GM19467 (cell line): ENCODE data around the gene PLEKHA6.

Source experiments
- ATAC-seq: cut with Tn5 transposase; IDR thresholded peaks from one replicate; pipeline ENCODE4 v1.9.1; 2021; ENCODE audit warnings: mild to moderate bottlenecking, moderate library complexity; ENCODE audit not compliant: unreplicated experiment

The PLEKHA6 gene

DNA sequence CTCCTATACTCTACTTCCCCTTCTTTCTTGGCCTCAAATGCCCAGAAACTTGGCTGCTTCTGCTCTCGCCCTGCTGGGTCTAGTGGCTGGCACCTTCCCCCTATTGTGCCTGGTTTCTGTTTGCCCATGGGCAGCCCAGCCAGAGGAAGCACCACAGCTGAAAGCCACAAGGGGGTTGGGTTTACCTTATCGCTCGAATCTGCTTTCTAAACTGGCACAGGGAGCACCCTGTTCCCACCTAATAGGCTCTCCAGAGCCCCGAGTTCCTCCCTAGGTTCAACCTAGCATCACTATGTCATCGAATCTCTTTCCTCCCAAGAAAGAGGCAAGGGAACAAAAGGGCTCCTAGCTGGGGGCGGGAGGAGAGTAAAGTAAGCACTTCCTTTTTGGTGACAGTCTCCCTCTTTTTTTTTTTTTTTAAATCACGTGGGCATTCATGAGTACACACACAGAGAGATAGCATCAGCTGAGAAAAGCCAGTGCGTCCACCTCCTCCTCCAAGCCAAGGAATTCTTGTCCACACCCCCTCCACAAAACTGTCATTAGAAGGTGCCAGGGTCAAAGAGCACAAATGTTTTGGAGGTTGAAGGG, 72.8 kb downstream of the PLEKHA6 start:
- no peak for ATAC-seq

DNA sequence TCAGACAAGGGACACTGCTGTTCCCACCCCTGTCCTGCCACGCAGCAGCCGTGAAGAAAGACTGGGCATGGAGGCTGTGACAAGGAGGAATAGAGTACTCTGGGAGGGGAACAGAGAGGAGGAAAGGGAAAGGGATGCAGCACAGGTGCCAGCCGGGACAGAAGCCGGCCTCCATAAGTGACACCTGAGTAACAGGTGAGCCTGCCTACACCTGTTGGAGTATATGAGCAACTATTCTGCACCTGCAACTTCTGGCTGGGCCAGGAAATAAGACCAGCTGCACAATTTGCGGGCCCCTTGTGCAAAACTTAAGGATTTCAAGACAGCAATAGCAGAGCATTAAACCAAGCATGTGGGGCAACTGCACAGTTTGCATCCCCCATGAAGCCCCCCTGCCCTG, 73.4 kb downstream of the PLEKHA6 start:
- no peak for ATAC-seq

DNA sequence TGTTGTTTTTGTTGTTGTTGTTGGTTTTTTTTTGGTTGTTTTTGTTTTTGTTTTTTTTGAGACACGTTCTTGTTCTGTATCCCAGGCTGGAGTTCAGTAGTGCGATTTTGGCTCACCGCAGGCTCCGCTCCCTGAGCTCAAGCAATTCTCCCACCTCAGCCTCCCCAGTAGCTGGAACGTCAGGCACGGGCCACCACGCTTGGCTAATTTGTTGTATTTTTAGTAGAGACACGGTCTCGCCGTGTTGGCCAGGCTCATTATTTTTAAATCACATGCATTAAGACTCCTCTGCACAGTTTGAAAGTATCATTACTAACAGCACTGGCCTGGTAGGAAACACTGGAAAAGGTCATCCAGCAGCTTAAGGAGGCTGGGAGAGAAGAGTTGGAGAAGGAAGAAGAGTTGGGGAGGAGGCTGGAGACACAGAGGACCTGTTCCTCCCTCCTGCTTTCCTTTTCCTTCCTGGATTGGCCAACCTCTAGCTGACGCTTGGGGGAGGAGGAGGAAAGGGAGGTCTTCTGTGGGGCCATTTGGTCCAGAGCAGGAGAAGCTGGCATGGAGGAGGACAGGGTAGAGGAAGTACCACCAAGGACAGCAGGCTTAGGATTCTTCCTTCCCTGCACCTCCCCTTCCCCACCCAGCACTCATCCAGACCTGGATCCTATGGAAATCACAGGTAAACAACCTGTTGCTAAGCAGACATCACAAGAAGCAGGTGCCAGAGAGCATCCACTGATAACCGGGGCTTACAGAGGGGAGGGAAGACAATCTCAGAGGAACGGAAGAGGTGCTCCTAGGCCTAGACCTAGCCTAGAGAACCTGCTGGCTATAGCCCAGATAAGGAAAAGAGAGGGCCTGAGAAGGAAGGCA, 74.1 kb downstream of the PLEKHA6 start:
- ATAC-seq, result no peak

DNA sequence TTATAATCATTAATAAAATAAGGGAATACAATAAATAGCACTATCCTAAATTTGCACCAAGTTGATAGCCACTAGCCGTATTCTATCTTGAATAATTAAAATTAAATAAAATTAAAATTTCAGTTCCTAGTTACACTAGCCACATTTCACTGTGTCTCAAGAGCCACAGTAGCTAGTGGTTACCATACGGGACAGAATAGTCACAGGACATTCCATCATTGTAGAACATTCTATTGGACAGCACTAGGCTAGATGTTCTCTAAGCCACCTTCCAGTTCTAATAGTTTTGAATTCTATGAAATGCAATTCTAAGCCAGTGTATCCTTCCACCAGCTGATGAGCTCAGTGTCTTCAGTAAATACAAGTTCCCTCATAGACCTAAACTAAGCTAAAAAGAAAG, 74.8 kb downstream of the PLEKHA6 start:
- no peak for ATAC-seq

DNA sequence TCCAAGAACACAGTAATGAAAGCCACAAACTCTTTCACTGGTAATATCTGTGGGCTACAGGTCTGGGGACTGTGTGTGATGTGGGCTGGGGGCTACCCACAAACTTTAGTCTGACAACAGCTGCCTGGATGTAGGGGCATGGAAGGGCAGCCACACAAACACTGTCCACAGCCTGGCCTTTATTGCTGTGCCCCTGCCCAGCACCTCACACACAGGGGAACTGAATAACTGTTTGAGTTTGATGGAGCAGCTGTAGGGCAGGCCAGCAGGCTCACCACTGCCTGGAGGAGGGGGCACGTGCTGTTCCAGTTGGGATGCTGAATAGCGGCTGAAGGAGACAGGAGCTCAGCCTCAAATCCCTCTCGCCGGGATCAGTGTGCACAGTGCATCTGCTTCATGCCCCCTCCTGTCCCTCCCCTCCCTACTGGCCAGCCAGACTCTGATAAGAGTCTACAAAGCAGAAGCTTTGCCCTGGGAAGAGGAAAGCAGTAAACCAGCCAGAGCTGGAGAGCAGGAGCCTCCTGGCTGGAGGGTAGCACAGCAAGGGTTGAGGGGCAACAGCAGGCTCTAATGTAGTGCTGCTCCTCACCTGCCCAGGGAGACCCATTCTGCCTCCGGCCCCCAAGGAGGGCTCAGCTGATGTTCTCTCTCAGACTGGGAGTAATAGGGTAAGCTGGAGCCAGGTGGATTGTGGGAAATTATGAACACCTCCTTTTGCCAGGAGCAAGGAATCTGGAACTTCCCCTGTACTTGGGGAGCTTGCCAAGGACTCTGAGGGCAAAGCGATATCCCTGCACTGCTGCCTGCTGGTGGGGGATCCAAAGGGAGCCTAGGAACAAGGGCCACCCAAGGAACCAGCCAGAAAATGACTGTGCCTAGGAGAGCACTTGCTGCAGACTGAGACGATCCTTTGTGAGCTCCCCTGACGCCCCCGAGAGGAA, 75.7 kb downstream of the PLEKHA6 start:
- no peak for ATAC-seq

- no peak for ATAC-seq
Observed at GRCh38 chr1:204282761-204283221, 76.9 kb downstream of the PLEKHA6 start.

DNA sequence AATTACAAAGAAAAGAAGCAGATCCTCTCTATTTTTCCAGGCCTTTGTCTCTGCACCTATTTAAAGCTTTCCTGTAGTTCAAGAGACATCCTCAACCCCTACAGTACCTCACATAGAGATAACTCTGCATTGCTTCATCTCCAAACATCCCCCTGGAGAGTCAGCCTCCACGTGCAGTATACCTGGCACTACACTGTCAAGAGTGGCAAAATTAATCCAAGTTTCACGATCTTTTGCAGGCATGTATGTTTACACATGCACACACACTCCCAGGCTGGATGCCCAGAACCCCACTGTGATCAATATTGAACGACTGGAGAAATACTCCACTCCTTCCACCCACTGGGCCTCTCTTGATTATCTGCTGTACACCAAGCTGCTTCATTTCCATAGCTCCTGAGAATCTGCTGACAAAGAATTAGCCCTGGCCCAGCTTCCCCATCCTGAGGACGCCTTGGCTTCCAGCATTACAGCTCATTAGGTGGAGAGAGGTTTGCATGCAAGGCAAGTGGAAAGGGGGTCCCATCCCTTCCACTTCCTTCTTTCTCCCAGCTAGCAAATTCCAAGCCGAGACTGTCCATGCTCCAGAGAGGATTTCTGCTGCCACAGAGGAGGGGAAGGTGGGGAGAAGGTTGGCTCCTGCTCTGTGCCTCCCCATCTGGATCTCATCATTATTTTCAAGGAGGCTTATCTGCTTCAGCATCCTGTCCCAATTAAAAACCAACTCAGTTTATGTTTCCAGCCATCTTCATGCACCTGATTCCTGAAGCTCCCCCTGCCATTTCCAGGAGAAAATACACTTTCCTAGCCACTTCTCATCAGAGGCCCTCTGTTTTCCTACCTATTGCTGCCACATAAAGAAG, 79.4 kb downstream of the PLEKHA6 start:
- ATAC-seq, result no peak

GRCh38 chr1:204278958-204279357, 80.8 kb downstream of the PLEKHA6 start:
- no peak for ATAC-seq

- no peak for ATAC-seq
Observed at GRCh38 chr1:204278251-204278650, 81.5 kb downstream of the PLEKHA6 start.

GRCh38 chr1:204277563-204278219, 82.0 kb downstream of the PLEKHA6 start:
- ATAC-seq, result no peak

DNA sequence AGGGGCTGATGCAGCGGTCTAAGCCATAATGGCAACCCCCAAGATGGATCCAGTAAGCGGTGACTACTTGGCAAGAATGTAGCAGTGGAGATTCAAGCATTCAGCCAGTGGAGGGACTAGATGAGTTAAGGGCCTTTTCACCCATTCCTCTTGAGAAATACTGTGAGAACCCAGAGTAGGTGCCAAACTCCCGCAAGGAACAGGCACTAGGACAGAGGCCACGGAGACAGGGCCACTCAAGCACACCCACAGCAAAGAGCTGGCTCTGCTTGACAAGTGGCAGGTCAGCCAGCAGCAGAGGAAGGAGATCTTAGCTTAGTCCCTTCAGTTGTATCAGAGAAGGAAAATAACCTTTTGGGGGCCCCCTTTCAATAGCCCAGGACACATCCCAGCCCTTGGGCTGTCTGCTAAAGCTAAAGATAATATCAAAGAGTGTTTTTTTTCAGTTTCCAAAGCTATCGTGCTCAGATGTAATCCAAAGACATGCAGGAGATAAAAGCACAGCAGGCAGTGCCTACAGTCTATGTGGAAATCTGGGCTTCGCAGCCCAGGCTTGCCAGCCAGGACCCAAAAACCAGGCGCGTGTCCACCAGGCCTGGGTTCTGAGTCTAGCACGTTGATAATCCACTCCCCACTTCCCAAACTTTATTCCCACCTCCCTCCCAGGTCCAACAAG, 83.9 kb downstream of the PLEKHA6 start:
- ATAC-seq, result no peak

DNA sequence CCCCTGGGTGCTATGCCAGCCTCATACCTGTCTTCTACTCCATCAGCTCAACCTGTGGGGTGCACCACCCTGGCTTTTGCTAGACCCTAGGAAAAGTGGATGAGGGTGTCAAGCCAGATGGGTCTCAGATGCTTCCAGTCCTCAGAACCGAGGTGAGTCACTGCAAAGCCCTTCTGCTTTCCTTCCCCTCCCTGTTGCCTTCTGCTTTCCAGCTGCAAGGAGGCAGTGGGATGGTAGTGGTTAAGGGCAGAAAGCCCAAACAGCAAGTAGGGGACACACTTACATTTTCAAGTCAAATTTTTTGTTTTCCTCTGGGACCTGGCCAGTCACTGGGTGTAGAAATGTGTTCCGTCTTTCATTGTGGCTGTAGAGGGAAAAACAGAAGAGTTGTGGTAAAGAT, 85.3 kb downstream of the PLEKHA6 start:
- ATAC-seq, result no peak

DNA sequence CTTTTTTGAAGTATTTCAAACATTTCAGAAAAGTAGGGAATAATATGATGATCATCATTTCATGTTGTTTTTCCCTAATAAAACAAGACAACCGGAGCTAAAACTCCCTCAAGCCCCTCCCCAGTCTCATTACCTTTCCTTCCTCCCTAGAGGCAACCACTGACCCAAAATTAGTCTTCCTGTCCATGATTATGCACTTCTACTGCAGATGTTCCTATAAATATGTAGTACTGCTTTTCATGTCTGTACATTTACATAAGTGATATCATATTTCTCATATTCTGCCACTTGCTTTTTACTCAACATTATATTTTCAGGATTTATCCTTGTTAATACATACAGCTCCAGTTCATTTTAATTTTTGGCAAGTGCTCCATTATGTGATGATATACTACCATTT, 87.2 kb downstream of the PLEKHA6 start:
- ATAC-seq, result no peak

- ATAC-seq, result no peak
Observed at GRCh38 chr1:204271970-204272369, 87.8 kb downstream of the PLEKHA6 start.

DNA sequence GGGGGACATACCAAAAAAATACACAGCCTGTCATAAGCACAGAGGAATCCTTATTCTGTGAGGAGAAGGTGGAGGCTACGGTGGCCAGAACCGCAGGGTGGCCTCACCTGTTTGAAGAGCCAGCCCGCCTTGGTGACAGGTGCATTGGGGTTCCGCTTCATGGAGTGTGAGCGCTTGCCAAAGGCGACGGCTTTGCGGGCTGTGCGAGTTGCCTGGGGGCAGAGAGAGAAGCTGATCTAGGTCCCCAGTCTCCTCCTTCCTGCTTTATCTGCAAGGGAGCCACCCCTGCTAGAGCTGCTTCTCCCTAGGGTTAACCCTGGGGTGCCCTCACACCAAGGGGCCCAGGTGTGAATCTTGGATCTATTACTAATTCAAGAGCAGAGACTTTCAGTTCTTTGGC, 91.6 kb downstream of the PLEKHA6 start:
- no peak for ATAC-seq

- no peak for ATAC-seq
Observed at GRCh38 chr1:204267191-204267601, 92.5 kb downstream of the PLEKHA6 start.

- no peak for ATAC-seq
Observed at GRCh38 chr1:204266504-204267034, 93.2 kb downstream of the PLEKHA6 start.

DNA sequence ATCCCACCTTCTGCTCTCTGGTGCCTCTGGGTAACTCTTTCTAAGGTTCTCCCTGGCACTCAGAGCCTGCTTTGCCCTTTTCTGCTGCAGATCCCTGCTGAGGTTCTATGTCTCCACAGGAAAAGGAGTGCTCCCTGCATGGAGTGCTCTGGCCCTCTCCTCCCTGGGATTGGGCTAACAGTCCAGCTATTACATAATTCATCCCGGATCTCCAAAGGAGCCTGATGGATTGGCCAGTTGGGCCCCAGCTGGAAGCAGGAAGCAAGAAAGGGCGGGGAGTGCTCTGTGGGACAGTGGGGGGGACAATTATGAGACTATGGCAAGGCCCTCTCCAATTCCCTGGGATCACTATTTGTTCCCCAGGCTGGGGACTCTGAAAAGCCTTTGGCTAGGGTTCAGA, 94.1 kb downstream of the PLEKHA6 start:
- no peak for ATAC-seq

DNA sequence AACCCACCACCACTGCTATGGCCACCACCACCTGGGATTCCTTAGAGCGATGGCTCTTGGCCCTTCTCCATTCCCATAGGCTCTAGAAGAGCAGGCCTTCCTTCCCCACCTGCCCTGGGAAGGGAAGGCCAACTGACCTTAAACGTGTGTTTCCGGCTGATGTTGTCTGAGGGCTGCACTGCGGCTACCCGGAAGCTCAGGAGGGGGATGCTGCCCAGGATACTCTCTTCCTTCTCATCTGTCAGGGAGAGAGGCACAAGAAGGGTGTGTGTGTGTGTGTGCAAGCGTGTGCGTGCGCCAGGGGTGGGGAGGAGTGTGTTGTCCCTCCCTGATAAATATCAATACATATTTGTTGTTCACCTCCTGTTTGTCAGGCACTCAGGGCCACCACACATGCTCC, 94.9 kb downstream of the PLEKHA6 start:
- no peak for ATAC-seq
